EH (cell line): ENCODE results near the gene CSK.

Experiments
- DNase-seq: peaks from one replicate; pipeline ENCODE4 v3.0.0-alpha.2; 2015; ENCODE audit warnings: low read depth

Gene CSK

GRCh38 chr15:74826364-74826819 is 44.5 kb downstream of the CSK start, which contains the start of gene CPLX3:
Gene CPLX3 (plus strand): TSS chr15:74826627. CDS start chr15:74826704, 77 bp downstream.
- DNase-seq, result peak; percentile 30

DNA sequence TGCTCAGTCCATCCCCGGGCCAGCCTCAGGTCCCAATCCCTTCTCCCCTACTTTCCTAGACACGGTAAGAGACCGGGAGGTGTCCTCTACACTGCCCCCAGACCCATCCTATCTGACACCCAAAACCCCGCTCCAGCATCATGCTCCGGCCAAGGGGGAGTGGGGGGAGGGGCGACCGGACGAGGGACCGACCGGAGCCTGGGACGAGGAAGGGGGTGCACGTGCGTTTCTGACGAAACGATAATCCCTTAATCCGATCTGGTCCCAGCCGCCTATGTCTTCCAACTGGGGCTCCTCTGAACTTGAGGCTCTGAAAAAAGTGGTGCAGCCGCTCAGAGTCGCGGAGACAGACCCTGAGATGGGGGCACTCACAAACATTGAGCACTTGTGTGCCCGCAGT is 45.0 kb downstream of the CSK start:
- DNase-seq, result no peak

GRCh38 chr15:74827614-74828013 is 45.7 kb downstream of the CSK start:
- DNase-seq, result no peak

GRCh38 chr15:74828835-74829234 is 47.0 kb downstream of the CSK start:
- no peak for DNase-seq

GRCh38 chr15:74829486-74829885 is 47.6 kb downstream of the CSK start:
- peak; percentile 17 for DNase-seq

DNA sequence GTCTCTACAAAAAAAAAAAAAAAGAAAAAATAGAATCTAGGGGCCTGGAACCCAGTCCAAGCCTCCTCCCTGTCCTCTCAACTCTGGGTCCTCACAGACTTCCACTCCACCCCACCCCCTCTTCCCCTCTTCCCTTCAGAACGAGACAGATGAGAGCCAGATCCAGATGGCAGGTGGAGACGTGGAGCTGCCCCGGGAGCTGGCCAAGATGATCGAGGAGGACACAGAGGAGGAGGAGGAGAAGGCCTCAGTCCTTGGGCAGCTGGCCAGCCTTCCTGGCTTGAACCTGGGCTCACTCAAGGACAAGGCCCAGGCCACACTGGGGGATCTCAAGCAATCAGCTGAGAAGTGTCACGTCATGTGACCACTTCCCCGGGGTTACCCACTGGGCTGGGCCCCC is 48.1 kb downstream of the CSK start:
- no peak for DNase-seq

GRCh38 chr15:74830868-74831267 is 49.0 kb downstream of the CSK start:
- no peak for DNase-seq

- no peak for DNase-seq
Observed at GRCh38 chr15:74831813-74832495, 50.1 kb downstream of the CSK start.

GRCh38 chr15:74832826-74833225 is 50.9 kb downstream of the CSK start:
- no peak for DNase-seq

DNA sequence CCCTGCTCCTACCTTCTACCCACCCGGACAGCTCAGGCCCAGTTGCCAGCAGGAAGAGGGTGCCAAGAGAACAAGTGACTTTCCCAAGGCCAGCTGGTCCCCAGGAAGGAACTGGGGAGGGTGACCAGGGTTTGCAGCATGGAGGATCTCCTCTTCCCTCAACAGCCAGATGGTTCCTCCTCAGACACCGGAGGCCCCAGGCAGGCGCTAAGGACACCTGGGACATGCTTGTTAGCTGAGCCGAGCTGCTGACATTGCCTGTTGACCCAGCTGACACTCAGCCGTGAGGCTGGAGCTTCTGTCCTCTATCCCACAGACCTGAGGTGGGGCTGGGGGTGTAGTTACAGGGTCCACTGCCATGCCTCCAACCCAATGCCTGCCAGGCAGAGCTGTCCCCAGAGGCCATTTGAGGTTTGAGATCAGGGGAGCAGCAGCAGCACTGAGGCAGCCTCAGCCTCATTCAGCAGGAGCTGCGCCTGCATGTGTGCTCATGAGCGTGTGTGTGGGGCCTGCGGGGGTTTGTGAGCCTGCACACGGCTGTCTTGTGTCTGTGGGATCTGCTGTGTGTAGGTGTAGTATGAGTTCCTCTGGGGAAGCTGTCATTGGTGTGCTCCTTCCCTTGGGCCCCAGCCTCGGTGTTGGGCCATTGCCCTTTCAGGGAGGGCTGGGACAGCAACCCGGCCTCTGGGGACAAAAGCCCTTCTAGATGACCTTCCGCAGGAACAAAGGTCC is 51.7 kb downstream of the CSK start:
- no peak for DNase-seq

- DNase-seq, result peak; percentile 53
Observed at GRCh38 chr15:74835312-74835823, 53.5 kb downstream of the CSK start.

DNA sequence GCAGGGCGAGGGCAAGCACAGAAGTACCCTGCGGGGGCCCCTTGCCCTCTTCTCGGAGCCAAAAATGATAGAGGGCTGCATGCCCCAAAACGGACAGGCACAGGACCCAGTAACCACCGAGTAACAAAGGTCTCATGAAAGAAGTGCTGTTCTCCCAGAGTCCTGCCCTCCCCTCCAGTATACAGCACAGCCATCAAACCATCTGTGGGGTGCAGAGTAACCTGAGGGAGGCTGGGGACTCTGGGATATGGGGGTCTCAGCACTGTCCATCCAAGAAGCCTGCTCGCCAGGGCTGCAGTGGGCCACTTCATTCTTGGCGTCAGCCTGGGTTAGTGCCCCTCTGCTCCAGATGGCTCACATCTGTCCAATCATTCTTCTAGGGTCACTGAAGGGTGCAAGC is 55.0 kb downstream of the CSK start:
- DNase-seq, result no peak

- no peak for DNase-seq
Observed at GRCh38 chr15:74837482-74838136, 55.7 kb downstream of the CSK start.

GRCh38 chr15:74838137-74838516 is 56.2 kb downstream of the CSK start:
- no peak for DNase-seq

GRCh38 chr15:74838746-74839525 is 57.1 kb downstream of the CSK start:
- DNase-seq, result no peak

DNA sequence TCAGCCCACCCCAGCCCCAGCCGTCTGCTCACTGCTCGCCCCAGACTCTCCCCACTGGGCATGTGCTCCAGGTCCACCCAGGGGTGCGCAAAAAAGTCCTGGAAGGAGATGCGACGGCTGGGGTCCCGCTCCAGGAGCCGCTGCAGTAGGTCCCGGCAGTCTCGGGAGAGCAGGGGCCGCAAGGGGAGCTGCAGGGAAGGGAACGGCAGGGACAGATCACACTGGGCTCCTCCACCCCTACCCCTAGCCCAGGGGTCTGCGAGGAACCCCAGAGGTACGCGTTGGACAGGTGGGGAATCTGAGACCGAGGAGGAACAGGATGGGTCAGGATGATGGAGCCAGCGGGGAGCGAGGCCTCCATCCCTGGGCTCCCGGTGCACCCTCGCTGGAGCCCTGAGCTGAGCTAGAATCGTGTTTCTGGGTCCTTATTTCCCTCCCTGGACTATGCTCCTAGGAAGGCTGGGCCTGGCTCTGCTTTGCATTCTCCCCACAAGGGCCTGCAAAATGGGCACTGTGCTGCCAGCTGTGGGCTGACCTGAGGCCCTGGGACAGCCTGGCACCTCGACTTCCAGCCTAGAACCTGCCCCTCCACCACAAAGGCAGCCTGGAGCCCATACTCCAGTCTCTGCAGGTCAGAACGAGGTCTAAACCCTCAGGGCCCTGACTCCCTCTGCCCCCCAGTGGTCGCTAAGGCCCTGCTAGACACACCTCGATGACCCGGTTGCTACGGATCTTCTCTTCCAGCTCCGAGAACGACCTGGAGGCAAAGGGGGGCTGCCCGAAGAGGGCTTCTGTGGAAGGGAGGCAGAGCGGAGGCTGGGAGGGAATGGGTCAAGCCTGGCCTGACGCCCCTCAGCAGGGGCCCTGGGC is 57.9 kb downstream of the CSK start:
- no peak for DNase-seq

DNA sequence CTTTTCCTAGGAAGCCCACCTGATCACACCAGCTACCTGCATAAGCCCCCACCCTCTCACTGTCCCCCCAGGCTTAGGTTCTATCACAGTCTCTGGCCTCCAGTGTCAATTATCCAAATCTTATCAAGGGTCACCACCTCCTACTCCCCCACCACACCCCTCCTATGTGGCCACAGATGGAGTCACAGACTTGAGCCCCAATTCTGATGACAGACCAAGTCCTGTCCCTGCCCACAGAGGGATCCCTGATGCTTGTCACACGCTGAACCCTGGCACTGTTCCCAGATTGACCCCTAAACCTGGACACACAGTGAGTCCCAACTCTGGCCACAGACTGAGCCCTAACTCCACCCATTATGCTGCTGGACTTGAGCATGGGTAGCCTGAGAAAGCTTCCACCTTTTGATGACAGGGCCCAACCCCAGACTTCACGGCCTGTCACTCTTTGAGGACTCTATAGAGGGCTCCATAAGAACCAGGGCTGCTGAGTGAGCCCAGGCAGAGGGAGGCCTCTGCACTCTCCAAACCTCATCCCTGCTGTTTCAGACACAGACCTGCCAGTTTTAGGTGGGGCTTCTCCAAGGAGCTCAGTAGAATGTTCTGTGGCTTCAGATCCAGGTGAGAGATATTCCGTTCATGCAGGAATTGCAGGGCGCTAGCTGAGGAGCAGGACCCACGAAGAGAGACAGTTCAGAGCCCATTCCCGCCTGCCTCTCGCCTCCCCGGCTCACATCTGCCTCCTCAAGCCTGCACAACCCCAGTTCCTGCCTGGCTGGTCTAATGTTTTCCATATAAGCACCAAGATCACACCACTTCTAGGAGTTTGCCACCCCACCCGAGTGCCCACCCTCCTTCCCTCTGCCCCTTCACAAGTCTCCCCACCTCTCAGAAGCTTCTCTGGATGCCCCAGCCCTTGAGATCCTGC is 59.2 kb downstream of the CSK start:
- DNase-seq, result no peak

DNA sequence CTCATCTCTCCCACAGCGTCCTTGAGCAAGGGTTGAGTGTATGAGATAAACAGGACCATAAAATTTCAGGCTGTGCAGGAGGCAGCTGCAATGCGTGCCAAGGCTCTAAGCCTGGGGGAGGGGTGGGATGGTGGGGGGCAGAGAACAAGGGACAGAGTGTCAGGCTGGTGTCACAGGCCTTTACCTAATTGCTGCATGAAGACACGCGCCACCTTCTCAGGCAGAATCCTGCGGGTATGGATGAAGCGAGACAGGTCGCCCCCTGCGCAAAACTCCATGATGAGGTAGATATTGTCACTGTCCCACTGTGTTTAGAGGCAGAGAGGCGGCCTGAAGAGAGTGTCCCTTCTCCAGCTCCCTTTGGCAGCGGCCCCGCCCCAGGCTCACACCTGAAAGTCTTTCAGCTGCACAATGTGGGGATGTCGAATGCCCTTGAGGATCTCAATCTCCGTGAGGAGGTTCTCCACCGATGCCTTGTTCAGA is 60.1 kb downstream of the CSK start:
- no peak for DNase-seq

DNA sequence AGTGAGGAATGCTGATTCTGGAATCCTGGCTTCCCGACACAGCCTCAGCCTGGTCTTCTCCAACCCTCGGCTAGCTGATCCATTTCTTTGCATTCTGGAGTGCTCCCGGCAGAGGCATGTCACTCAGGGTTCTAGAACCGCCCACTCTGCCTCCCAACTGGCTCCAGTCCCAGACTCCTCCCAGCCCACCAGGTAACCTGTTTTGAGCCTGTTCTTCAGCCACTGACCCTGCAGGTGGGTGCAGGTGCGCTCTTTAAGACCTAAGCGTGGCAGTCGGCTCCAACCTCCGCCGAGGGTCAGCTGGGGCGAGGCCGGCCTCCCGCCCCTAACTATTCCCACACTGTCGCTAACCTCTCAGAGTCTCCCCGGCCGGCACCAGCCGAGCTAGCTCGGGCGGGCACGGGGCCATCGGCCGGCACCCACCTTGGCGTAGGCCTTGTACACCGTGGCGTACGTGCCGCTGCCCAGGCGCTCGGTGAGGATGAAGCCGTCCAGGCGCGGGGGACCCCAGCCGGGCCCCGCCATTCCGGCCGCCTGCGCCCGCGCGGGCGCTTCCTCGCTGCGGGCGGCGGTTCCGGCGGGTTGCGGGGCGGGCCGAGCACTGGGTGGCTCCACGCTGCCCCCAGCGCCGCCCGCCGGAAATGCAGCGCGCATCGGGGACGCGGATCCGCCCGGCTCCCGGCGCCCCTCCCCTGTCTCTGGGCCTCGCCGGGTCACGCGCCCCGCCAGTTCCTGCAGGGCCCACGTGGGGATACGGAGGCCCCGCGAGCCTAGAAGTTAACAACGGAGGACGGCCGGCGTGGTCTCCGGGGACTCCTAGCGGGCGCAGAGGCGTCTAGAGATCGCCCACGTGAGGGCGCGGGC is 60.9 kb downstream of the CSK start, which contains the start of gene ULK3:
Gene ULK3, minus strand, starts transcription at position 576 of the 864 bp plus-strand sequence. Its CDS starts 51 bp downstream, at position 525.
- DNase-seq, result peak; percentile 82
